Gastrocnemius medialis (tissue), 4 donors: ENCODE results near the gene ROBO1. TPM values are rescaled to one million over a fixed set of nuclear protein-coding genes. Genes with fewer than 3 reads are reported as not detected.

ENCODE experiments used
- ATAC-seq, 2 donors: fragments of 150-250 bp; one replicate each; pipeline ENCODE4 v1.9.1; 2016
- DNase-seq, 2 donors: peaks; one replicate each; pipeline ENCODE4 v3.0.0-alpha.2; 2019
- H3K27ac ChIP-seq, 4 donors: fragments of 200-600 bp; sonication (generic); 1 replicate in 1 of 4; 2 replicates in 3 of 4; pipeline ENCODE4 v1.5.1; 2016 to 2018; ENCODE audit warnings: mild to moderate bottlenecking in 2 of 4, moderate library complexity in 1 of 4
- H3K27me3 ChIP-seq, 3 donors: fragments of 200-600 bp; sonication (generic) in 2 of 3; 1 replicate in 1 of 3; 2 replicates in 2 of 3; pipeline versions ENCODE4 v1.5.1 to v1.6.0; 2016 to 2019; ENCODE audit warnings: mild to moderate bottlenecking in 1 of 3, moderate library complexity in 1 of 3
- H3K36me3 ChIP-seq, 2 donors: fragments of 200-600 bp; sonication (generic) in 1 of 2; one replicate each; pipeline ENCODE4 v1.5.1; 2017 to 2018
- H3K4me1 ChIP-seq, 2 donors: fragments of 200-600 bp; sonication (generic) in 1 of 2; one replicate each; pipeline ENCODE4 v1.5.1; 2016 to 2017; ENCODE audit warnings: mild to moderate bottlenecking in 2 of 2
- H3K4me3 ChIP-seq, 4 donors: fragments of 200-600 bp; sonication (generic) in 3 of 4; 1 replicate in 1 of 4; 2 replicates in 3 of 4; pipeline ENCODE4 v1.5.1; 2016 to 2019; ENCODE audit warnings: mild to moderate bottlenecking in 2 of 4
- H3K9me3 ChIP-seq, 3 donors: fragments of 200-600 bp; sonication (generic) in 2 of 3; 1 replicate in 1 of 3; 2 replicates in 2 of 3; pipeline ENCODE4 v1.5.1; 2016 to 2019
- POLR2A ChIP-seq, 2 donors: fragments of 450-650 bp; IDR thresholded peaks; one replicate each; pipeline ENCODE4 v1.6.1; 2017; ENCODE audit warnings: antibody characterized with exemption in 2 of 2, mild to moderate bottlenecking in 2 of 2, moderate library complexity in 2 of 2
- in situ Hi-C, 4 donors: fragments of 200-750 bp; cut with MboI; loops; one replicate each; pipeline versions ENCODE4 v1.15.0 to v1.8.0; 2017; ENCODE audit warnings: low sequenced_read_pairs in 4 of 4
- intact Hi-C: fragments of 100-400 bp; cut with DNase I; formaldehyde crosslinking; loops from one replicate; pipeline ENCODE4 v1.15.1; 2023; ENCODE audit warnings: low total_unique reads
- total RNA-seq, 4 donors: library from RNA; depleted of rRNA; stranded (reverse); fragments of >200 nt; gene quantifications; one replicate each; pipeline versions ENCODE4 v1.1.0 to v1.2.3, GENCODE V29; 2016
- TF ChIP-seq, protein P1 (sequence below), 5 experiments: fragments of 450-650 bp in 3 of 5; fragments of 200-600 bp in 2 of 5; sonication (generic) in 2 of 5; IDR thresholded peaks in 4 of 5; conservative IDR thresholded peaks in 1 of 5; 1 replicate in 4 of 5; 2 replicates in 1 of 5; pipeline ENCODE4 v1.5.1; 2016 to 2019; ENCODE audit warnings: antibody characterized with exemption in 5 of 5, mild to moderate bottlenecking in 3 of 5, moderate library complexity in 3 of 5

Gene ROBO1
- total RNA-seq, 4 donors from 2014 or later: 4.2 to 16.0 (median 9.5) TPM

GRCh38 chr3:78712270-78712669 lies 1055.5 kb downstream of the ROBO1 start:
- DNase-seq: no peak
- Histone ChIP-seq H3K4me1 (no peaks in the 10 kb centered on the region), H3K27me3 (no peaks in the 10 kb centered on the region), H3K4me3 (no peak overlapping the region), H3K9me3 (no peaks in the 10 kb centered on the region), H3K27ac (no peak overlapping the region), H3K36me3 (no peaks in the 10 kb centered on the region)
- intact Hi-C loops (no loop called here), in situ Hi-C loops (no loop called here)
- TF ChIP-seq POLR2A (IDR thresholded peaks at IDR 0.05): no peak
- TF ChIP-seq, protein P1, sequence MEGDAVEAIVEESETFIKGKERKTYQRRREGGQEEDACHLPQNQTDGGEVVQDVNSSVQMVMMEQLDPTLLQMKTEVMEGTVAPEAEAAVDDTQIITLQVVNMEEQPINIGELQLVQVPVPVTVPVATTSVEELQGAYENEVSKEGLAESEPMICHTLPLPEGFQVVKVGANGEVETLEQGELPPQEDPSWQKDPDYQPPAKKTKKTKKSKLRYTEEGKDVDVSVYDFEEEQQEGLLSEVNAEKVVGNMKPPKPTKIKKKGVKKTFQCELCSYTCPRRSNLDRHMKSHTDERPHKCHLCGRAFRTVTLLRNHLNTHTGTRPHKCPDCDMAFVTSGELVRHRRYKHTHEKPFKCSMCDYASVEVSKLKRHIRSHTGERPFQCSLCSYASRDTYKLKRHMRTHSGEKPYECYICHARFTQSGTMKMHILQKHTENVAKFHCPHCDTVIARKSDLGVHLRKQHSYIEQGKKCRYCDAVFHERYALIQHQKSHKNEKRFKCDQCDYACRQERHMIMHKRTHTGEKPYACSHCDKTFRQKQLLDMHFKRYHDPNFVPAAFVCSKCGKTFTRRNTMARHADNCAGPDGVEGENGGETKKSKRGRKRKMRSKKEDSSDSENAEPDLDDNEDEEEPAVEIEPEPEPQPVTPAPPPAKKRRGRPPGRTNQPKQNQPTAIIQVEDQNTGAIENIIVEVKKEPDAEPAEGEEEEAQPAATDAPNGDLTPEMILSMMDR (IDR thresholded peaks at IDR 0.05 in 4 of 5, conservative IDR thresholded peaks at IDR 0.05 in 1 of 5): no peak
- no peak for ATAC-seq

DNA sequence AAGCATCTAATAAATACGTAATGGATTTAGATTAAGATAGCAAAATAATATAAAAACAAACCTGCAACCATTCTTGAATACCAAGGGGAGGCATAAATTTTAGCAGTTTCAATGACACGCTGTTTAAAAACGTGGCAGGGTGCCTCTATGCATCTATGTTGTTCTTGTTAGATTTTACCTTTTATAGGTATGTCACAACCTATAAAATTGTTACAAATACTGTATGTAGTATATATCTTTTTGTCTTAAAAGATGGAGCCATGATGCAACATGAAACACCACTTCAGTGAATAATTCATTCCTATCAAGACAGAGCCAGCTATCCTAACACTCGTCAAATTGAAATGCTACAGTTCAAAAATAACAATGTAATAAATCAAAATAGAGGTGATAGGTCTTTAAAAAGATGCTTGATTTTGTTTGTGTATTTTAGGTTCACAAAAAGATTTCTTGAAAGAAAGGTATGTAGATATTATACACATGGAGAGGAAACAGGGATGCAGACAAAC lies 1059.2 kb downstream of the ROBO1 start:
- ATAC-seq (no peak), DNase-seq (no peak)
- Histone ChIP-seq H3K27ac (no peak overlapping the region), H3K4me1 (no peaks in the 10 kb centered on the region), H3K9me3 (no peaks in the 10 kb centered on the region), H3K4me3 (no peak overlapping the region), H3K36me3 (no peaks in the 10 kb centered on the region), H3K27me3 (no peaks in the 10 kb centered on the region)
- intact Hi-C loops: no loop called here
- TF ChIP-seq POLR2A (IDR thresholded peaks at IDR 0.05): no peak
- TF ChIP-seq, protein P1 (IDR thresholded peaks at IDR 0.05 in 4 of 5, conservative IDR thresholded peaks at IDR 0.05 in 1 of 5): no peak
- in situ Hi-C loops: no loop called here

DNA sequence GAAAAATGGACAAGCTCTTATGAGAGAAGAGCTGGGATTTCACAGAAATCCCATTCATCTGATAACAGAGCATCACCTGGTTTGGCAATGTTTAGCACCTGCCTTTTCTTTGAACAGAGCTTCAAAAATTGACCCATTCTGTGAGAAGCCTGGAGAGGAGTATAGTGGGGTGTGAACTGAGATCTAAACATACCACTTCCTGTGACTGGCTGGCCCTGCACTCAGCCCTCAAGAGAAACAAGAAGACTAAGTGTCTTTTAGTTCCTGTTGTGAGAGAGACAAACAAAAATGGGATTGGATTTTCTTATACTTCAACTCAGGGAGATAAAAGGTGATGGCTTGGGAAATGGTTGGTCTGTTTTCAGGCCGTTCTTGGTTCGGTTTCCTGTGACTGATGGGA lies 1060.2 kb downstream of the ROBO1 start:
- intact Hi-C loops: no loop called here
- Histone ChIP-seq H3K36me3 (no peaks in the 10 kb centered on the region), H3K9me3 (no peaks in the 10 kb centered on the region), H3K27me3 (no peaks in the 10 kb centered on the region), H3K4me1 (no peaks in the 10 kb centered on the region), H3K27ac (no peak overlapping the region), H3K4me3 (no peak overlapping the region)
- TF ChIP-seq, protein P1 (IDR thresholded peaks at IDR 0.05 in 4 of 5, conservative IDR thresholded peaks at IDR 0.05 in 1 of 5): no peak
- TF ChIP-seq POLR2A (IDR thresholded peaks at IDR 0.05): no peak
- no peak for ATAC-seq
- in situ Hi-C loops: no loop called here
- no peak for DNase-seq

DNA sequence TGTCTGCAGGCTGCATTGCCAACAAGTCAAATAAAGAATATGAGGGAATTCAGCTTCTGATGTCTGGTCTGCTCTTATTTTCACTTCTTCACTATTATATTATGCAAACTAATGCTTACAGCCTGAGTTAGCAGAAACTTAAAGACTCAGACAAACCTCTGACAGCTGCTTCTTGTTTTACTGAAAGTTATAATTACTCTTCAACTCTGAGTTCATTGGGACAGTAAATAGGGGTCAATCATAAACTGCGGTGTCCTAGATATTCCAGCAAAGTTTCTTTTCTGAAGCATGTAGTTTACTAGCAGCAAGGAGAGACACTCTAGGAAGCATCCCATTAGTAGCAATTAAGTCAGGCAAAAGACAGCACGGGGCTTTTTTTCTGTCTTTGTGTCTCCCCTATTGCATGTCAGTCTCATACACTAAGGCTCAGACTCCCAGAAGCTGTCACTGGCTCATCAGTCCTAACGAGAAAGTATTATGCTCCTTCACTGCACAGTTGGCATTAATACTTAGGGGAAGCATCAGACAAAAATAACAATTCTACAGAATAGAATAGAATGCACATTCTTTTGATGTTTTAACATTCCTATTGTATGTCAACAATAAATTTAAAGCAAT lies 1060.8 kb downstream of the ROBO1 start:
- H3K9me3 ChIP-seq: no peaks in the 10 kb centered on the region
- in situ Hi-C loops: no loop called here
- H3K36me3 ChIP-seq: no peaks in the 10 kb centered on the region
- DNase-seq (no peak), ATAC-seq (no peak)
- TF ChIP-seq, protein P1 (IDR thresholded peaks at IDR 0.05 in 4 of 5, conservative IDR thresholded peaks at IDR 0.05 in 1 of 5): no peak
- TF ChIP-seq POLR2A (IDR thresholded peaks at IDR 0.05): no peak
- intact Hi-C loops: no loop called here
- H3K4me3 ChIP-seq: no peak overlapping the region
- no peaks in the 10 kb centered on the region for H3K27me3 ChIP-seq
- no peak overlapping the region for H3K27ac ChIP-seq
- H3K4me1 ChIP-seq: no peaks in the 10 kb centered on the region

DNA sequence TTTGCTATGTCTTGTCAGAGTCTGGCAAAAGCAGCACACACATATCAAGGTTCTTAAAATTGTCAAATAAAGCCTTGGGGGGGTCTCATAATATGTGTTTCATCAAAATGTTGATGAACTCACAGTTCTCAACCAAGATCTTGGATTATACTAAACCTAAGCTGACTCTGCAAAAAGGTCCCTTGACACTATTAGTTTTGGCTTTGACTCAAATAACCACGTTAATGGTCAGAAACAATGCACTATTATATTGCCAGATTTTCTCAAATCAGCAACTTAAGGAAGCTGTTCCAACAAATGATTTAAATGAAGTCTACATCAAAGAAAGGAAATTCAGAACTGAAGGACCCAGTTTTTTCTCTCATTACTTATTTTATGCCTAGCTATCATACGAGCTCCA lies 1063.9 kb downstream of the ROBO1 start:
- DNase-seq: no peak
- TF ChIP-seq, protein P1 (IDR thresholded peaks at IDR 0.05 in 4 of 5, conservative IDR thresholded peaks at IDR 0.05 in 1 of 5): no peak
- TF ChIP-seq POLR2A (IDR thresholded peaks at IDR 0.05): no peak

More for the DNA sequence above, 1063.9 kb downstream of the ROBO1 start:
- no peaks in the 10 kb centered on the region for H3K4me1 ChIP-seq
- ATAC-seq: no peak
- H3K9me3 ChIP-seq: no peaks in the 10 kb centered on the region
- in situ Hi-C loops (no loop called here), intact Hi-C loops (no loop called here)
- H3K4me3 ChIP-seq: no peak overlapping the region
- H3K27ac ChIP-seq: no peak overlapping the region
- H3K27me3 ChIP-seq: no peaks in the 10 kb centered on the region
- no peaks in the 10 kb centered on the region for H3K36me3 ChIP-seq
